ENCODE results near the gene GDF10. TPM values are rescaled to one million over a fixed set of nuclear protein-coding genes. Genes with fewer than 3 reads are reported as not detected.

GDF10 gene
- total RNA-seq, 6 experiments from 2014 or later, result not detected

GRCh38 chr10:47323636-47324296, 23.8 kb downstream of the GDF10 start:
- Histone ChIP-seq H3K27me3 (no peaks in the 10 kb centered on the region), H3K36me3 (no peaks in the 10 kb centered on the region), H3K27ac (no peak overlapping the region), H3K9me3 (no peaks in the 10 kb centered on the region), H3K4me1 (no peaks in the 10 kb centered on the region), H3K4me3 (peak overlapping the region in 1 of 3 donors; percentile 24)
- ATAC-seq (no peak), DNase-seq (no peak)
- intact Hi-C loops (cut with DNase I), result no loop called here
- 36% methylated on average over 4 of the region's 5 CpGs for WGBS (ENCODE audit: insufficient coverage, low coverage, low lambda C conversion rate, missing lambda C conversion rate)
- TF ChIP-seq CTCF (IDR thresholded peaks at IDR 0.05), result no peak
- TF ChIP-seq POLR2A (IDR thresholded peaks at IDR 0.05), result no peak

GRCh38 chr10:47325303-47326291, 25.6 kb downstream of the GDF10 start:
- no peak overlapping the region for H3K27ac ChIP-seq
- H3K9me3 ChIP-seq, result no peaks in the 10 kb centered on the region
- no peak overlapping the region for H3K4me3 ChIP-seq
- TF ChIP-seq POLR2A (IDR thresholded peaks at IDR 0.05) (no peak), CTCF (IDR thresholded peaks at IDR 0.05) (no peak)
- ATAC-seq (no peak), DNase-seq (no peak)
- intact Hi-C loops (cut with DNase I), result no loop called here
- H3K27me3 ChIP-seq, result no peaks in the 10 kb centered on the region
- H3K36me3 ChIP-seq, result no peaks in the 10 kb centered on the region
- H3K4me1 ChIP-seq, result peaks cover 0 to 6% (median 5%) of the 10 kb centered on the region in 4 donors
- WGBS (ENCODE audit: insufficient coverage, low coverage, low lambda C conversion rate, missing lambda C conversion rate), result 95% methylated on average over 10 of the region's 30 CpGs

GRCh38 chr10:47326306-47326926, 26.4 kb downstream of the GDF10 start:
- Histone ChIP-seq H3K4me1 (peaks cover 0 to 12% (median 5%) of the 10 kb centered on the region in 4 donors), H3K27me3 (no peaks in the 10 kb centered on the region), H3K27ac (no peak overlapping the region), H3K4me3 (no peak overlapping the region), H3K9me3 (no peaks in the 10 kb centered on the region), H3K36me3 (no peaks in the 10 kb centered on the region)
- WGBS (ENCODE audit: insufficient coverage, low coverage, low lambda C conversion rate, missing lambda C conversion rate), result 27% methylated on average over 2 of the region's 5 CpGs
- no peak for DNase-seq
- ATAC-seq, result no peak
- intact Hi-C loops (cut with DNase I), result no loop called here
- TF ChIP-seq POLR2A (IDR thresholded peaks at IDR 0.05) (no peak), CTCF (IDR thresholded peaks at IDR 0.05) (no peak)

- Histone ChIP-seq H3K36me3 (no peaks in the 10 kb centered on the region), H3K9me3 (no peaks in the 10 kb centered on the region), H3K4me1 (peaks cover 0 to 12% (median 5%) of the 10 kb centered on the region in 4 donors), H3K27me3 (no peaks in the 10 kb centered on the region), H3K27ac (no peak overlapping the region), H3K4me3 (no peak overlapping the region)
- WGBS (ENCODE audit: insufficient coverage, low coverage, low lambda C conversion rate, missing lambda C conversion rate), result 59% methylated on average over 10 of the region's 11 CpGs
- no peak for DNase-seq
- ATAC-seq, result no peak
- TF ChIP-seq CTCF (IDR thresholded peaks at IDR 0.05) (no peak), POLR2A (IDR thresholded peaks at IDR 0.05) (no peak)
- intact Hi-C loops (cut with DNase I), result no loop called here
Observed at GRCh38 chr10:47326927-47327330, 26.9 kb downstream of the GDF10 start.
